DND-41 (cell line): ENCODE results near the gene CYB5R3.

Experiments used
- ATAC-seq: fragments of 200-7000 bp; cut with Tn5 transposase; 3 replicates; pipeline ENCODE4 v1.9.1; 2021; ENCODE audit warnings: low read depth; ENCODE audit not compliant: insufficient read depth
- DNase-seq: peaks from one replicate; pipeline ENCODE4 v3.0.0-alpha.2; 2020
- H2AFZ ChIP-seq: 2 replicates; pipeline ENCODE4 v1.6.0; 2012; ENCODE audit warnings: low read depth, low read length
- H3K27ac ChIP-seq: 2 replicates; pipeline ENCODE4 v1.5.1; 2012; ENCODE audit warnings: low read length, inconsistent platforms
- H3K27me3 ChIP-seq: fragments of 200-600 bp; sonication (generic); 2 replicates; pipeline ENCODE4 v1.6.0; 2012; ENCODE audit warnings: low read length, mild to moderate bottlenecking, inconsistent platforms; ENCODE audit not compliant: insufficient read depth, poor library complexity
- H3K36me3 ChIP-seq: 2 replicates; pipeline ENCODE4 v1.5.1; 2012; ENCODE audit warnings: low read length, inconsistent platforms; ENCODE audit not compliant: insufficient read depth
- H3K4me1 ChIP-seq: 2 replicates; pipeline ENCODE4 v1.5.1; 2012; ENCODE audit warnings: mild to moderate bottlenecking, low read length; ENCODE audit not compliant: insufficient read depth
- H3K4me2 ChIP-seq: 2 replicates; pipeline ENCODE4 v1.6.0; 2012; ENCODE audit warnings: mild to moderate bottlenecking, moderate library complexity, low read length, inconsistent platforms; ENCODE audit not compliant: insufficient read depth
- H3K4me3 ChIP-seq, 2 experiments: fragments of 200-600 bp in 1 of 2; shearing (Covaris generic) in 1 of 2; 2 replicates each; pipeline ENCODE4 v1.5.1; 2012 to 2016; ENCODE audit warnings: inconsistent platforms in 2 of 2, low read length in 2 of 2, mild to moderate bottlenecking in 2 of 2, low read depth in 1 of 2, moderate library complexity in 1 of 2
- H3K79me2 ChIP-seq: 2 replicates; pipeline ENCODE4 v1.6.0; 2012; ENCODE audit warnings: low read length, inconsistent platforms; ENCODE audit not compliant: insufficient read depth
- H3K9ac ChIP-seq: 2 replicates; pipeline ENCODE4 v1.6.0; 2012; ENCODE audit warnings: low read depth, mild to moderate bottlenecking, inconsistent platforms, low read length, moderate library complexity
- H3K9me3 ChIP-seq: 2 replicates; pipeline ENCODE4 v1.5.1; 2012; ENCODE audit warnings: low read length, moderate library complexity, mild to moderate bottlenecking, inconsistent platforms; ENCODE audit not compliant: insufficient read depth, severe bottlenecking
- H4K20me1 ChIP-seq: 2 replicates; pipeline ENCODE4 v1.6.0; 2012; ENCODE audit warnings: low read length; ENCODE audit not compliant: insufficient read depth
- EZH2 ChIP-seq: IDR thresholded peaks from 3 replicates; pipeline ENCODE4 v1.6.1; 2012; ENCODE audit warnings: borderline replicate concordance, low read depth, mild to moderate bottlenecking, moderate library complexity, low read length, inconsistent platforms; ENCODE audit not compliant: severe bottlenecking
- TF ChIP-seq, protein P1 (sequence below): IDR thresholded peaks from 2 replicates; pipeline ENCODE4 v1.5.1; 2012; ENCODE audit warnings: borderline replicate concordance, low read length, moderate library complexity, mild to moderate bottlenecking; ENCODE audit not compliant: poor library complexity, severe bottlenecking; ENCODE audit errors: extremely low read depth

Gene CYB5R3

DNA sequence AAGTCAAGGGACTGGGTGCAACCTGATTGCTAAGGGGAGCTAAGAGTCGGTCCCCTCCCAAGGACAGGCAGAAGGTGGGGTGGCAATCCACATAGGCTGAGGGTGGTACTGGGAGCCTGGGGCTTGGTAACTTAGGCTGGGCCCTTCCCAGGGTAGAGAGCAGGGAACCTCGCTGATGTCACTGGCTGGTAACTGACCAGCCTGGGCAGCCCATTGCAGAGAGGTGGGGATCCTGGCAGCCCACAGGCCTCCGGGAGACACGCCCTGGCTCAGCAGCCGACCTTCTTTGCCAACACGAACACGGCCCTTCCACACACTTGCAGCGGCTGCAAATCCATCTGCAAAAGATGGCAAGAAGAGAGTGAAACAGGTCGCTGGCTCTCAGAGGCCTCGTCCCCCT, 46.1 kb upstream of the CYB5R3 start:
- DNase-seq (no peak), ATAC-seq (no peak)
- Histone ChIP-seq H3K4me3 (no peak overlapping the region), H3K9ac (no peak overlapping the region), H3K9me3 (no peaks in the 10 kb centered on the region), H3K27ac (no peak overlapping the region), H3K79me2 (no peaks in the 10 kb centered on the region), H3K4me1 (no peaks in the 10 kb centered on the region), H3K4me2 (no peak overlapping the region), H3K36me3 (no peaks in the 10 kb centered on the region), H2AFZ (no peak overlapping the region), H3K27me3 (no peaks in the 10 kb centered on the region), H4K20me1 (no peaks in the 10 kb centered on the region)
- TF ChIP-seq, protein P1, sequence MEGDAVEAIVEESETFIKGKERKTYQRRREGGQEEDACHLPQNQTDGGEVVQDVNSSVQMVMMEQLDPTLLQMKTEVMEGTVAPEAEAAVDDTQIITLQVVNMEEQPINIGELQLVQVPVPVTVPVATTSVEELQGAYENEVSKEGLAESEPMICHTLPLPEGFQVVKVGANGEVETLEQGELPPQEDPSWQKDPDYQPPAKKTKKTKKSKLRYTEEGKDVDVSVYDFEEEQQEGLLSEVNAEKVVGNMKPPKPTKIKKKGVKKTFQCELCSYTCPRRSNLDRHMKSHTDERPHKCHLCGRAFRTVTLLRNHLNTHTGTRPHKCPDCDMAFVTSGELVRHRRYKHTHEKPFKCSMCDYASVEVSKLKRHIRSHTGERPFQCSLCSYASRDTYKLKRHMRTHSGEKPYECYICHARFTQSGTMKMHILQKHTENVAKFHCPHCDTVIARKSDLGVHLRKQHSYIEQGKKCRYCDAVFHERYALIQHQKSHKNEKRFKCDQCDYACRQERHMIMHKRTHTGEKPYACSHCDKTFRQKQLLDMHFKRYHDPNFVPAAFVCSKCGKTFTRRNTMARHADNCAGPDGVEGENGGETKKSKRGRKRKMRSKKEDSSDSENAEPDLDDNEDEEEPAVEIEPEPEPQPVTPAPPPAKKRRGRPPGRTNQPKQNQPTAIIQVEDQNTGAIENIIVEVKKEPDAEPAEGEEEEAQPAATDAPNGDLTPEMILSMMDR, result no peak
- no peak for TF ChIP-seq EZH2

DNA sequence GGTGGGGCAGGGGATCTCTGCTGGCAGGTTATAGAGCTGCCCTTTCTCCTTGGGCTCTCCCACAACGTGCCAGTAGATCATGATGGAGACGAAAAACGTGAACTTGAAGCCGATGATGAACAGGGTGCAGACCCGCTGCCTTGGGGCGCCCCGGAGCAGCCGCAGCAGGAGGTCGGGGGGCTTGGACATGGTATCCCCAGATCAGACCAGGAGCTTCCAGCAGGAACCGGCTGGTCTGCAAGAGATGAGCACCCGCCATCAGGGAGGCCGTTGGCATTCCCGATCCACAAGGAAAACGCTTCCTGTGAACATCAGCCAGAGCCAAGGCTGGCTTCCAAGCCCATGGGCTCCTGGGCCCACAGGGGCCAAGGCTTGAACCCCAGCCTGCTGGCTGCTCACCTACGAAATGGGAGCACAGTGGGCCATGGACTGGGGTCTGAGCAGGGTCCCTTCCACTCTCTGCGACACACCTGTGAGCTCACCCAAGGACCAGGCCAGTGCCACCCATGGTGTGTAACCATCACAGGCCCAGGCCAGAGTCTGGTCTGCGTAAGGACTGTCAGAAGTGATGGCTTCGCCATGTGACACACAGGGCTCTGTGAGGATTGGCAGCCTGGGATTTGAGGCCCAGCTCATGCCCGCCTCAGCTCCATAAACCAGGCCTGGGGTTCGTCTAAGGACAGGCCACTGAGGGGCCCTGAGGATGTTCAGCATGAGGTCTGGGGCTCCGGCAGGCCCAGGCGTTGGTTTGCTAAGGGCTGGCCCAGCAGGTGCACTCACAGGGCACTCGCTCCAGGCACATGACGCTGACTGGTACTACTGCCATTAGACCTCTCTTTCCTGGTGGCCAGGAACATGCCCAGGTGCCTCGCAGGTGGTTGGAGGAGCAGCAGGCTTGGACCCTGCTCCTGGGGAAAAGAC, 44.8 kb upstream of the CYB5R3 start:
- no peaks in the 10 kb centered on the region for H3K79me2 ChIP-seq

DNA sequence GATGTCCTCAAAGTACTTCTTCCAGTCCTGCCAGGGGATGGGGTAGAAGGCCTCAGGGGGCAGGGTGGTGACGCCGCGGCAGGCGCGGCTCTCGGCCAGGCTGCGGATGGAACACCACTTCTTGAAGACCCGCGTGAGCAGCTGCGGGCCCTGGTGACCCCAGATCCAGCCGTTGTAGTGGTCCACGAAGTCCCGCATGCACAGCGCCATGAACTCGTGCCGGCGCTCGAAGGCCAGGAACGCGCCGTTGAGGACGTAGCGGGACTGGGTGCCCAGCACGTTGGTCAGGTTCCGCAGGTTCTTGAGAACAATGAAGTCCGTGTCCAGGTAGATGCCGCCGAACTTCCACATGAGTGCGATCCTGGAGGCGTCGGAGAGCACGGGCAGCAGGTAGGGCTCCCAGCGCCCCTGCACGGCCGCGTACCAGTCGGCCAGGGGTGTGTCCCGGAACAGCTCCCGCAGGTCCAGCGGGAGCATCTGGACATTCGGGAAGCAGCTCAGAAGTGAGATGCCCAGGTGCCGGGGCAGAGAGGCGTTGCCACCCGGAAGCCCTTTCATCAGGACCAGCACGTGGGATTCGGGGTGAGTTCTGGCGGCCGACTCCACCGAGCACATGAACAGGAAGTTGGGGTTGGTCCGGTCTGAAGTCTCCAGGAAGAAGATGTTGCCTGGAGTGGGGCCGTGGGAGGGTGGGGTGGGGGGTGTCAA, 44.0 kb upstream of the CYB5R3 start:
- H3K36me3 ChIP-seq, result no peaks in the 10 kb centered on the region
- no peaks in the 10 kb centered on the region for H3K9me3 ChIP-seq
- no peaks in the 10 kb centered on the region for H3K4me1 ChIP-seq
- ATAC-seq, result no peak
- H3K27ac ChIP-seq, result no peak overlapping the region
- H3K27me3 ChIP-seq, result no peaks in the 10 kb centered on the region
- H3K4me2 ChIP-seq, result no peak overlapping the region
- no peak overlapping the region for H3K4me3 ChIP-seq
- DNase-seq, result no peak
- no peak overlapping the region for H3K9ac ChIP-seq
- TF ChIP-seq, protein P1, result no peak
- TF ChIP-seq EZH2, result no peak
- no peaks in the 10 kb centered on the region for H3K79me2 ChIP-seq
- H4K20me1 ChIP-seq, result no peaks in the 10 kb centered on the region
- no peak overlapping the region for H2AFZ ChIP-seq

More for the DNA sequence above, 44.8 kb upstream of the CYB5R3 start:
- H3K27ac ChIP-seq, result no peak overlapping the region
- H3K4me3 ChIP-seq, result no peak overlapping the region
- no peak for TF ChIP-seq EZH2
- TF ChIP-seq, protein P1, result no peak
- no peaks in the 10 kb centered on the region for H4K20me1 ChIP-seq
- no peak overlapping the region for H3K9ac ChIP-seq
- no peaks in the 10 kb centered on the region for H3K27me3 ChIP-seq
- no peak overlapping the region for H3K4me2 ChIP-seq
- DNase-seq, result no peak
- no peak for ATAC-seq
- no peaks in the 10 kb centered on the region for H3K4me1 ChIP-seq
- H2AFZ ChIP-seq, result no peak overlapping the region
- H3K36me3 ChIP-seq, result no peaks in the 10 kb centered on the region
- H3K9me3 ChIP-seq, result no peaks in the 10 kb centered on the region
